WTC11 (cell line): ENCODE data around the gene KRT85.

Experiments
- AR ChIP-seq: fragments of 250-450 bp; sonication (Bioruptor Pico); IDR thresholded peaks from 2 replicates; pipeline ENCODE4 v1.9.0; 2021; ENCODE audit warnings: mild to moderate bottlenecking
- ESRRA ChIP-seq: sonication (generic); formaldehyde crosslinking; IDR thresholded peaks from 2 replicates; pipeline ENCODE4 v1.8.1; 2022; ENCODE audit warnings: mild to moderate bottlenecking, missing genetic modification reagents, borderline replicate concordance
- NFYB ChIP-seq: sonication (generic); formaldehyde crosslinking; conservative IDR thresholded peaks from 2 replicates; pipeline ENCODE4 v1.8.0; 2022; ENCODE audit warnings: low read depth, missing genetic modification reagents
- RELA ChIP-seq: sonication (generic); formaldehyde crosslinking; IDR thresholded peaks from 2 replicates; pipeline ENCODE4 v1.8.1; 2022; ENCODE audit warnings: missing genetic modification reagents, mild to moderate bottlenecking, borderline replicate concordance
- SMAD4 ChIP-seq: sonication (generic); formaldehyde crosslinking; IDR thresholded peaks from 2 replicates; pipeline ENCODE4 v1.8.0; 2022; ENCODE audit warnings: mild to moderate bottlenecking, missing genetic modification reagents
- USF2 ChIP-seq: sonication (generic); formaldehyde crosslinking; IDR thresholded peaks from 2 replicates; pipeline ENCODE4 v1.8.1; 2023; ENCODE audit warnings: mild to moderate bottlenecking, missing genetic modification reagents, moderate library complexity
- TF ChIP-seq, protein P1 (sequence below): fragments of 200-600 bp; IDR thresholded peaks from 2 replicates; pipeline ENCODE4 v1.8.0; 2022; ENCODE audit warnings: antibody characterized with exemption

DNA sequence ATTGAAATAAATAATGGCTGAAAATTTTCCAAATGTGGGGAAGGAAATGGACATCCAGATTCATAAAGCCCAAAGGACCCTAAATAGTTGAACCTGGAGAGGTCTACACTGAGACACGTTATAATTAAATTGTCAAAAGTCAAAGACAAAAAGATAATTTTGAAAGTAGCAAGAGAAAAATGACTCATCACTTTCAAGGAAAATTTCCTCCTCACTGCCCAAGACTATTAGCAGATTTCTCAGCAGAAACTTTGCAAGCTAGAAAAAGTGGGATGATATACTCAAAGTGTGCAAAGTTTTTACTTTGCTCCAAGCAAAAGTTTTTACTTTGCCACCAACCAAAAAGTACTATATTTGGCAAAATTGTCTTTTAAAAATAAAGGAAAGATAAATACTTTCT is 30.2 kb downstream of the KRT85 start:
- TF ChIP-seq USF2 (CRISPR knock-in tag) (no peak), ESRRA (CRISPR knock-in tag) (no peak), RELA (CRISPR knock-in tag) (no peak), NFYB (no peak), AR (no peak), SMAD4 (CRISPR knock-in tag) (no peak)
- TF ChIP-seq, protein P1, sequence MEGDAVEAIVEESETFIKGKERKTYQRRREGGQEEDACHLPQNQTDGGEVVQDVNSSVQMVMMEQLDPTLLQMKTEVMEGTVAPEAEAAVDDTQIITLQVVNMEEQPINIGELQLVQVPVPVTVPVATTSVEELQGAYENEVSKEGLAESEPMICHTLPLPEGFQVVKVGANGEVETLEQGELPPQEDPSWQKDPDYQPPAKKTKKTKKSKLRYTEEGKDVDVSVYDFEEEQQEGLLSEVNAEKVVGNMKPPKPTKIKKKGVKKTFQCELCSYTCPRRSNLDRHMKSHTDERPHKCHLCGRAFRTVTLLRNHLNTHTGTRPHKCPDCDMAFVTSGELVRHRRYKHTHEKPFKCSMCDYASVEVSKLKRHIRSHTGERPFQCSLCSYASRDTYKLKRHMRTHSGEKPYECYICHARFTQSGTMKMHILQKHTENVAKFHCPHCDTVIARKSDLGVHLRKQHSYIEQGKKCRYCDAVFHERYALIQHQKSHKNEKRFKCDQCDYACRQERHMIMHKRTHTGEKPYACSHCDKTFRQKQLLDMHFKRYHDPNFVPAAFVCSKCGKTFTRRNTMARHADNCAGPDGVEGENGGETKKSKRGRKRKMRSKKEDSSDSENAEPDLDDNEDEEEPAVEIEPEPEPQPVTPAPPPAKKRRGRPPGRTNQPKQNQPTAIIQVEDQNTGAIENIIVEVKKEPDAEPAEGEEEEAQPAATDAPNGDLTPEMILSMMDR: no peak
